A673 (cell line): ENCODE results near the gene TNMD. TPM values are rescaled to one million over a fixed set of nuclear protein-coding genes. Genes with fewer than 3 reads are reported as not detected.

Experiments used
- BruUV-seq: library from RNA; stranded (reverse); fragments of 400-500 nt; replicated peaks from 2 replicates; lab custom pipeline; 2021; lab: Mats Ljungman, UMichigan
- CTCF ChIA-PET: fragments of 300-600 bp; sonication (Branson Sonifier 250); formaldehyde crosslinking; loops from one replicate; lab custom pipeline; 2022; ENCODE audit warnings: antibody characterized with exemption; lab: Charles Lee
- POLR2A ChIA-PET: fragments of 300-600 bp; sonication (Branson Sonifier 250); formaldehyde crosslinking; loops from one replicate; lab custom pipeline; 2022; ENCODE audit warnings: antibody characterized with exemption; ENCODE audit not compliant: low non-redundant PET; lab: Charles Lee
- DNase-seq: peaks from one replicate; pipeline ENCODE4 v3.0.0-alpha.2; 2015; ENCODE audit warnings: low spot score
- H3K27ac ChIP-seq: fragments of 200-600 bp; sonication (generic); 2 replicates; pipeline ENCODE4 v1.5.1; 2016; ENCODE audit warnings: mixed run types, low read depth, mild to moderate bottlenecking, mixed read lengths, antibody characterized with exemption, low read length; ENCODE audit not compliant: poor library complexity, severe bottlenecking
- H3K27me3 ChIP-seq: fragments of 200-600 bp; sonication (generic); replicated peaks from 2 replicates; pipeline ENCODE4 v1.6.1; 2017; ENCODE audit warnings: mixed run types, low read depth, mild to moderate bottlenecking, mixed read lengths, antibody characterized with exemption, low read length; ENCODE audit not compliant: insufficient read depth, poor library complexity
- H3K36me3 ChIP-seq: fragments of 200-600 bp; sonication (generic); 2 replicates; pipeline ENCODE4 v1.6.1; 2016; ENCODE audit warnings: mixed run types, mild to moderate bottlenecking, mixed read lengths, antibody characterized with exemption, low read length; ENCODE audit not compliant: insufficient read depth, poor library complexity, severe bottlenecking
- H3K4me1 ChIP-seq: fragments of 200-600 bp; sonication (generic); 2 replicates; pipeline ENCODE4 v1.6.1; 2017; ENCODE audit warnings: mixed run types, mild to moderate bottlenecking, mixed read lengths, antibody characterized with exemption, low read length; ENCODE audit not compliant: insufficient read depth, poor library complexity, severe bottlenecking
- H3K4me3 ChIP-seq: fragments of 200-600 bp; sonication (generic); 2 replicates; pipeline ENCODE4 v1.5.1; 2016; ENCODE audit warnings: low read depth, mixed run types, mild to moderate bottlenecking, mixed read lengths, low read length; ENCODE audit not compliant: poor library complexity, severe bottlenecking
- H3K9me3 ChIP-seq: fragments of 200-600 bp; sonication (generic); 2 replicates; pipeline ENCODE4 v1.6.1; 2016; ENCODE audit warnings: mixed run types, low read depth, mild to moderate bottlenecking, mixed read lengths, antibody characterized with exemption, low read length; ENCODE audit not compliant: poor library complexity, severe bottlenecking
- EZH2 ChIP-seq: fragments of 200-600 bp; sonication (generic); IDR thresholded peaks from 2 replicates; pipeline ENCODE4 v1.6.1; 2017; ENCODE audit warnings: borderline replicate concordance, low read depth, mild to moderate bottlenecking, mixed read lengths, antibody characterized with exemption, low read length; ENCODE audit not compliant: poor library complexity, severe bottlenecking
- intact Hi-C: fragments of 100-400 bp; cut with micrococcal nuclease; formaldehyde crosslinking; loops from one replicate; pipeline ENCODE4 v1.10.0; 2022; ENCODE audit not compliant: unreplicated experiment
- total RNA-seq: library from RNA; stranded (reverse); gene quantifications from 2 replicates; pipeline ENCODE4 v1.2.3, GENCODE V29; 2021
- TF ChIP-seq, protein P1 (sequence below): fragments of 300-800, 200-600 bp; sonication (generic); conservative IDR thresholded peaks from 2 replicates; pipeline ENCODE4 v1.5.1; 2017; ENCODE audit warnings: low read depth, mild to moderate bottlenecking, antibody characterized with exemption, low read length, moderate library complexity, mixed read lengths

TNMD gene
- total RNA-seq, 1 experiment from 2014 or later, result not detected

DNA sequence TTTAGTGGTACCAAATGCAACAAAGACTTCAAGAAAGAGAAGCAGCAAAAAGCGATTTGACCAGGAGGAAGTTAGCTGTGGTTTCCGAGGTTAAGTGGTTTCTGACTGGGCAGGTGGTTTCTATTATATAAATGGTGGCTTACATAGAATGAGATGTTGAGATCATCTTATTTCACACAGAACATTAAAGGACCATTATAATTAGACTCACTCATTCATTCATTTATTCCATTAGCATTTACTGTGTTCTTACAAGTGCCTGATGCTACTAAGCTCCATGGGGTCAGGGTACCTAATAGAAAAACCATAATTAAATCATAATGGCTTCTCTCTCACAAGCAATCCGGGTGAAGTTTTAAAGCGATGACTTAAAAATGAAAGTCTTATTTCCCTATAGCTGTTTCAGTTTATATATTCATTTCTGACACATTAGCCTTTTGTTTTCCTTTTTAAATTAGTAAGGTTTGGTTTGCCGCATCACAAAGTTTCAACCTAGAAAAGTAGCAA, 41.3 kb downstream of the TNMD start:
- no peaks in the 10 kb centered on the region for H3K36me3 ChIP-seq

DNA sequence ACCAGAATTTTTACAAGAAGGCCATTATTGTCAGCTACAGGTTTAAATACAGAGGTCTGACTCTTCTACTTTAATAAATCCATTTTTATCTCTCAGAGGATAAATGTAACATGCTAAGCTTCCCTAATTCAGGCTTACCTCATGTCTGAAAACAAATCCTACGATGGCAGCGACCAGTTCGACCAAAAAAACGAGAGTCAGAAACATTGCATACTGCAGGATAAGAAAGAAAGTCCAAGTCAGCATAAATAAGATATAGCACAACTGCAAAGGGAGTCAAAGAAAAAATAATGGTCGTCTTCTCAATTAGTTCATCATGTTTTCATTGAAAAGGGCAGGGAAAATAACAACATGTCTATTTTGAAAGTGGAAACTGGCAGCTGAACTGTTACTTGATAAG, 50.3 kb downstream of the TNMD start:
- Histone ChIP-seq H3K9me3 (no peaks in the 10 kb centered on the region), H3K36me3 (no peaks in the 10 kb centered on the region), H3K27ac (no peak overlapping the region), H3K27me3 (no peaks in the 10 kb centered on the region), H3K4me1 (no peaks in the 10 kb centered on the region), H3K4me3 (no peak overlapping the region)
- TF ChIP-seq, protein P1, sequence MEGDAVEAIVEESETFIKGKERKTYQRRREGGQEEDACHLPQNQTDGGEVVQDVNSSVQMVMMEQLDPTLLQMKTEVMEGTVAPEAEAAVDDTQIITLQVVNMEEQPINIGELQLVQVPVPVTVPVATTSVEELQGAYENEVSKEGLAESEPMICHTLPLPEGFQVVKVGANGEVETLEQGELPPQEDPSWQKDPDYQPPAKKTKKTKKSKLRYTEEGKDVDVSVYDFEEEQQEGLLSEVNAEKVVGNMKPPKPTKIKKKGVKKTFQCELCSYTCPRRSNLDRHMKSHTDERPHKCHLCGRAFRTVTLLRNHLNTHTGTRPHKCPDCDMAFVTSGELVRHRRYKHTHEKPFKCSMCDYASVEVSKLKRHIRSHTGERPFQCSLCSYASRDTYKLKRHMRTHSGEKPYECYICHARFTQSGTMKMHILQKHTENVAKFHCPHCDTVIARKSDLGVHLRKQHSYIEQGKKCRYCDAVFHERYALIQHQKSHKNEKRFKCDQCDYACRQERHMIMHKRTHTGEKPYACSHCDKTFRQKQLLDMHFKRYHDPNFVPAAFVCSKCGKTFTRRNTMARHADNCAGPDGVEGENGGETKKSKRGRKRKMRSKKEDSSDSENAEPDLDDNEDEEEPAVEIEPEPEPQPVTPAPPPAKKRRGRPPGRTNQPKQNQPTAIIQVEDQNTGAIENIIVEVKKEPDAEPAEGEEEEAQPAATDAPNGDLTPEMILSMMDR, result no peak
- no peak for TF ChIP-seq EZH2
- CTCF ChIA-PET, result no interaction called here
- POLR2A ChIA-PET, result no interaction called here
- DNase-seq, result no peak
- intact Hi-C loops, result no loop called here
- no TSS peak for BruUV-seq

More for the DNA sequence above, 41.3 kb downstream of the TNMD start:
- Histone ChIP-seq H3K4me3 (no peak overlapping the region), H3K27me3 (no peaks in the 10 kb centered on the region), H3K4me1 (no peaks in the 10 kb centered on the region), H3K27ac (no peak overlapping the region), H3K9me3 (no peaks in the 10 kb centered on the region)
- intact Hi-C loops, result no loop called here
- no TSS peak for BruUV-seq
- CTCF ChIA-PET, result no interaction called here
- TF ChIP-seq, protein P1, result no peak
- TF ChIP-seq EZH2, result no peak
- DNase-seq, result no peak
- POLR2A ChIA-PET, result no interaction called here

DNA sequence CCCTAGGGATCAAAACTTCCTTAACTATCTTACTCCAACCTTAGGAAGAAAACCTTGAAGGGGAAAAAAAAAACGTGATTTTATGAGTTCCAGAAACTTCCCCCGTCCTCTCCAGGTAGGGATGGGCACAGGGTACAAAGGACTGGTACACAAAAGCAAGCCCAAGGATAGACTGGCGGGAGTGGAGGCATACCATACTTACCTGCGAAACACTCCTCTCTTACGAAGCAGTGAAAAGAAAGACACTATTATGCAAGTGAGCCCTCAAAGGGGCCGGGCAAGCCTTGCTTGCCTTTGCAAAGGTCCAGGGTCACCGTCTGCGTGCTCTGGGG, 51.2 kb downstream of the TNMD start:
- H3K4me3 ChIP-seq, result peak overlapping the region; percentile 60
- H3K9me3 ChIP-seq, result no peaks in the 10 kb centered on the region
- no peaks in the 10 kb centered on the region for H3K4me1 ChIP-seq
- no peaks in the 10 kb centered on the region for H3K27me3 ChIP-seq
- peak overlapping the region; percentile 83 for H3K27ac ChIP-seq
- ChIA-PET CTCF (interaction anchor here (0.9 to 1.5 kb wide), 2 partner anchors 36 to 133 kb away, joined by 3 to 6 read pairs; no protein-coding TSS in a partner anchor), POLR2A (no interaction called here)
- BruUV-seq, result no TSS peak
- intact Hi-C loops, result no loop called here
- no peak for DNase-seq
- TF ChIP-seq EZH2, result no peak
- TF ChIP-seq, protein P1, result no peak
- H3K36me3 ChIP-seq, result no peaks in the 10 kb centered on the region
